ENCODE data around the gene CCR9.

CCR9 gene

DNA sequence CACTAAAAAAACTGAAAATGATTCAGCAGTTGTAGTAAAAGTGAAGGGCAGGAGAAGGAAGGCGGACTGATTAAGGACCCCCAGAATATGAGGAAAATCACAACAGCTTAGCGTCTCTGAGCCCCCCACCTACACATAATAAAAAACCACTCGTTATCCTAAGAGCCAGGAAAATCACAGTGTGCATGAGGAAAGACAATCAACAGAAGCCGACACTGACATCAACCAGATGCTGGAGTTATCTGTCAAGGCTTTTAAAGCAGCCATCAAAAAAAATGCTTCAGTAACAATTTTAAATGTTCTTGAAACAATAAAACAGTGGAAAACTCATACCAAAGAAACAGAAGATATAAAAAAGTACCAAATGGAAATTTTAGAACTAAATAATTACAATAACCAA is 47.2 kb downstream of the CCR9 start:
- TF ChIP-seq ZBTB7A (IDR thresholded peaks at IDR 0.05; ENCODE audit: low read depth) (no peak), EP300 (IDR thresholded peaks at IDR 0.05; ENCODE audit: borderline replicate concordance) (no peak), NFIC (IDR thresholded peaks at IDR 0.05) (no peak), TEAD4 (IDR thresholded peaks at IDR 0.05) (no peak), RAD21 (IDR thresholded peaks at IDR 0.05; ENCODE audit: low read depth) (no peak), CEBPB (IDR thresholded peaks at IDR 0.05) (no peak), CREB1 (IDR thresholded peaks at IDR 0.05; ENCODE audit: low read depth) (no peak), YY1 (IDR thresholded peaks at IDR 0.05; ENCODE audit: low read depth) (no peak), TCF12 (IDR thresholded peaks at IDR 0.05; ENCODE audit: low read depth) (no peak), FOXM1 (IDR thresholded peaks at IDR 0.05; ENCODE audit: borderline replicate concordance, low read depth) (no peak), EGR1 (IDR thresholded peaks at IDR 0.05) (no peak), TAF1 (IDR thresholded peaks at IDR 0.05; ENCODE audit: low read depth) (no peak)
- TF ChIP-seq, protein P1, sequence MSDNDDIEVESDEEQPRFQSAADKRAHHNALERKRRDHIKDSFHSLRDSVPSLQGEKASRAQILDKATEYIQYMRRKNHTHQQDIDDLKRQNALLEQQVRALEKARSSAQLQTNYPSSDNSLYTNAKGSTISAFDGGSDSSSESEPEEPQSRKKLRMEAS (IDR thresholded peaks at IDR 0.05): no peak
- TF ChIP-seq, protein P2, sequence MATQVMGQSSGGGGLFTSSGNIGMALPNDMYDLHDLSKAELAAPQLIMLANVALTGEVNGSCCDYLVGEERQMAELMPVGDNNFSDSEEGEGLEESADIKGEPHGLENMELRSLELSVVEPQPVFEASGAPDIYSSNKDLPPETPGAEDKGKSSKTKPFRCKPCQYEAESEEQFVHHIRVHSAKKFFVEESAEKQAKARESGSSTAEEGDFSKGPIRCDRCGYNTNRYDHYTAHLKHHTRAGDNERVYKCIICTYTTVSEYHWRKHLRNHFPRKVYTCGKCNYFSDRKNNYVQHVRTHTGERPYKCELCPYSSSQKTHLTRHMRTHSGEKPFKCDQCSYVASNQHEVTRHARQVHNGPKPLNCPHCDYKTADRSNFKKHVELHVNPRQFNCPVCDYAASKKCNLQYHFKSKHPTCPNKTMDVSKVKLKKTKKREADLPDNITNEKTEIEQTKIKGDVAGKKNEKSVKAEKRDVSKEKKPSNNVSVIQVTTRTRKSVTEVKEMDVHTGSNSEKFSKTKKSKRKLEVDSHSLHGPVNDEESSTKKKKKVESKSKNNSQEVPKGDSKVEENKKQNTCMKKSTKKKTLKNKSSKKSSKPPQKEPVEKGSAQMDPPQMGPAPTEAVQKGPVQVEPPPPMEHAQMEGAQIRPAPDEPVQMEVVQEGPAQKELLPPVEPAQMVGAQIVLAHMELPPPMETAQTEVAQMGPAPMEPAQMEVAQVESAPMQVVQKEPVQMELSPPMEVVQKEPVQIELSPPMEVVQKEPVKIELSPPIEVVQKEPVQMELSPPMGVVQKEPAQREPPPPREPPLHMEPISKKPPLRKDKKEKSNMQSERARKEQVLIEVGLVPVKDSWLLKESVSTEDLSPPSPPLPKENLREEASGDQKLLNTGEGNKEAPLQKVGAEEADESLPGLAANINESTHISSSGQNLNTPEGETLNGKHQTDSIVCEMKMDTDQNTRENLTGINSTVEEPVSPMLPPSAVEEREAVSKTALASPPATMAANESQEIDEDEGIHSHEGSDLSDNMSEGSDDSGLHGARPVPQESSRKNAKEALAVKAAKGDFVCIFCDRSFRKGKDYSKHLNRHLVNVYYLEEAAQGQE (IDR thresholded peaks at IDR 0.05; ENCODE audit: low read depth): no peak
- TF ChIP-seq, protein P3, sequence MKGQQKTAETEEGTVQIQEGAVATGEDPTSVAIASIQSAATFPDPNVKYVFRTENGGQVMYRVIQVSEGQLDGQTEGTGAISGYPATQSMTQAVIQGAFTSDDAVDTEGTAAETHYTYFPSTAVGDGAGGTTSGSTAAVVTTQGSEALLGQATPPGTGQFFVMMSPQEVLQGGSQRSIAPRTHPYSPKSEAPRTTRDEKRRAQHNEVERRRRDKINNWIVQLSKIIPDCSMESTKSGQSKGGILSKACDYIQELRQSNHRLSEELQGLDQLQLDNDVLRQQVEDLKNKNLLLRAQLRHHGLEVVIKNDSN (IDR thresholded peaks at IDR 0.05): no peak

DNA sequence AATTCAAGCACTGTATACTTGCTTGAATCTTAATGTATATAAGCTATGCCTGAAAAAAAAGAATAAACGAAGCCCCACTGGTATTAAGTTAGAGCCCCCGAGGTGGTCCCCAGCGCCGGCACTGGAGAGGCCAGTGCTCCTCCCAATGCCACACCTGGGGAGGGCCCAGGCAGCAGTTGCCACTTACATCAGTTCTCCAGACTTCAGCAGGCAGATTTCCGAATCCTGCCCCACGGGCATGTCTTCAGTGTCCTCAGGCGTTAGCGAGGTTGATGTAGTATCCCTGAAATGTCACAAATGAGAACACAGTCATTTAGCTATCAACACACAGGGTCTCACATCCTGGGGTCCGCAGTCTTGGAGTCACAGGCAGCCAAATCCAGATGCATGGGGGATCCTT is 49.9 kb downstream of the CCR9 start:
- TF ChIP-seq, protein P1 (IDR thresholded peaks at IDR 0.05): no peak
- TF ChIP-seq ZBTB7A (IDR thresholded peaks at IDR 0.05; ENCODE audit: low read depth) (no peak), EP300 (IDR thresholded peaks at IDR 0.05; ENCODE audit: borderline replicate concordance) (no peak), CEBPB (IDR thresholded peaks at IDR 0.05) (no peak), RAD21 (IDR thresholded peaks at IDR 0.05; ENCODE audit: low read depth) (no peak), FOXM1 (IDR thresholded peaks at IDR 0.05; ENCODE audit: borderline replicate concordance, low read depth) (no peak), CREB1 (IDR thresholded peaks at IDR 0.05; ENCODE audit: low read depth) (no peak), TCF12 (IDR thresholded peaks at IDR 0.05; ENCODE audit: low read depth) (no peak), TAF1 (IDR thresholded peaks at IDR 0.05; ENCODE audit: low read depth) (no peak)
- TF ChIP-seq, protein P2 (IDR thresholded peaks at IDR 0.05; ENCODE audit: low read depth): no peak
- TF ChIP-seq, protein P3 (IDR thresholded peaks at IDR 0.05): no peak

DNA sequence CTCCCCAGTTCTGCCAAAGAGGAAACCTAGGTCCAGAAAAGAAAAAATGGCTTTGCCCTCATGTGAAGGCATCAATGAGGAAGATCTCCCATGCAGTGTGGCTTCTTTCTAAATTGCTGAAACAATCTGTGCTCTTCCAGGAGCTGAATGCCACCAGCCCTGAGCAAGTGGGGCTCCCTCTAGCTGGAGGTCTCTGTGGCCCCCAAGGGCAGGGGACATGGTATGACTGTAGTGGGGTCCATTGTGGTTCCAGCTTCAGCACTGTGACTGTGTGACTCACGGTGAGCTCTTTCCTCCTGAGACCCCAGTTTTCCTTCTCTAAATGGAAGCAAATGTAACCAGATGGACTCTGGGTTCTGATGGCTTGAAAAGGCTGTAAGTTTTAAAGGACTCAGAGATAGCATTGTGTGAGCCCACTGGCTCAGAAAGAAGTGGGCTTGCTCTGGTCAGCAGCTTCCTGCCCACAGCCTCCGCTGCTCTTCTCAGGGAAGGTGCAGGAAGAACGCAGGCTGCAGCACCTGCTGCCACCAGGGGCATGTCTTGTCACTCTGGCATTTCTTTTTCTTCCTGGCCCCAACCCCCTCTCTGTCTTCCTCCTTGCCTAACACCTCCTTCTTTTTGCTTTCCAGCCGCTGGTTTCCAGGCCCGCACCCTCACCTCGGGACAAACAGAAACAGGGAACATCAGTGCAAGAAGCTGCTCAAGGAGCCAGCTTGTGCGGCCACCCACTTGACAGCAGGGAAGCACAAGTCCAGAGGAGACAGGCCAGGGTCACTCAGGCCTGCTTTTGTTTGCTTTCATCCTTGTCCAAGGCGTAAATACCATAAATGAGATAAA is 51.1 kb downstream of the CCR9 start:
- TF ChIP-seq NFIC (IDR thresholded peaks at IDR 0.05) (no peak), TEAD4 (IDR thresholded peaks at IDR 0.05) (no peak), CREB1 (IDR thresholded peaks at IDR 0.05; ENCODE audit: low read depth) (no peak), YY1 (IDR thresholded peaks at IDR 0.05; ENCODE audit: low read depth) (no peak), RAD21 (IDR thresholded peaks at IDR 0.05; ENCODE audit: low read depth) (no peak), FOXM1 (IDR thresholded peaks at IDR 0.05; ENCODE audit: borderline replicate concordance, low read depth) (no peak), EP300 (IDR thresholded peaks at IDR 0.05; ENCODE audit: borderline replicate concordance) (no peak), TAF1 (IDR thresholded peaks at IDR 0.05; ENCODE audit: low read depth) (no peak), CEBPB (IDR thresholded peaks at IDR 0.05) (no peak), ZBTB7A (IDR thresholded peaks at IDR 0.05; ENCODE audit: low read depth) (no peak)
- TF ChIP-seq, protein P3 (IDR thresholded peaks at IDR 0.05): no peak
- TF ChIP-seq, protein P1 (IDR thresholded peaks at IDR 0.05): no peak

DNA sequence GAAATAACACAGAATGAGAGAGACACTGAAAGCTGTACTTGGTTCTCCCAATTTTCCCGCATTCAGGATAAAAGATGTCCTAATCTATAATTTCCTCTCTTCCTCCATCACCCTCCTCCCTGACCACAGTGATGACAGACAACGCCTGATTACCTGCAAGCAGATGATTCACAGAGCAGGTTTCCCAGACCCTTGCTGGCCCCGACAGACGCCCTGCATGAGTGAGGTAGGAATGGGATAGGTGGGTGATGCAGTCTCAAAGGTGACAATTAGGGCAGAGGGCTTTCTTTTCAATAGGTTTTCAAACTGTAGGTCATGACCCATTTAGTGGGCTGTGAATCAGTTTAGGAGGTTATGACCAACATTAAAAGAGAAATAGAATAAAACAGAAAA is 51.7 kb downstream of the CCR9 start:
- no peak for TF ChIP-seq TAF1 (IDR thresholded peaks at IDR 0.05; ENCODE audit: low read depth)
- TF ChIP-seq YY1 (IDR thresholded peaks at IDR 0.05; ENCODE audit: low read depth): no peak
- no peak for TF ChIP-seq FOXM1 (IDR thresholded peaks at IDR 0.05; ENCODE audit: borderline replicate concordance, low read depth)
- no peak for TF ChIP-seq EP300 (IDR thresholded peaks at IDR 0.05; ENCODE audit: borderline replicate concordance)
- no peak for TF ChIP-seq ZBTB7A (IDR thresholded peaks at IDR 0.05; ENCODE audit: low read depth)
- no peak for TF ChIP-seq TEAD4 (IDR thresholded peaks at IDR 0.05)
- TF ChIP-seq, protein P2 (IDR thresholded peaks at IDR 0.05; ENCODE audit: low read depth): no peak
- no peak for TF ChIP-seq CREB1 (IDR thresholded peaks at IDR 0.05; ENCODE audit: low read depth)
